Measurements from ENCODE around the gene CHRNA4.
"Not testable (repeated sequence)": the region's sequence is repeated elsewhere in the genome, so short reads cannot be mapped to it uniquely, and the experiment has no call there.

The CHRNA4 gene

DNA sequence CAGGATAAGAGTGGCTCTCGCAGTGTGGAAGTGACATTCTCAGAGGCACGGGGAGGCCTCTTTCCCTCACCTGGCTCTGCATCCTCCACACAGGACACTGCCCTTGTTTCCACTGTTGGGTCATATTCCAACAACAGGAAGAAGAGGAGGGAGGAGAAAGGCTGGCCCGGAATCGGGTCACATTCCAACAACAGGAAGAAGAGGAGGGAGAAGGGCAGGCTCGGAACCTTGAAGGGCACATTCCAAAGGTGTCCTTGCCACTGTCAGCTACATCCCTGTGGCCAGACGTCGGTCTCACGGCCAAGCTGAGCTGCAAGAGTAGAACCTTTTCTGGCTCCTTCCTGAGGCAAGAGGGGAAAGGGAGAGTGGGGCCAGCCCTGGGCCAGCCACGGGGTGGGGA lies 25.4 kb downstream of the CHRNA4 start:
- no peaks in the 10 kb centered on the region for H3K4me1 Mint-ChIP-seq
- H3K4me3 Mint-ChIP-seq = no peak overlapping the region
- DNase-seq = no peak
- ATAC-seq (replicated peaks) = no peak
- H3K36me3 Mint-ChIP-seq = peaks cover 3 to 8% of the 10 kb centered on the region in 2 donors
- H3K27me3 Mint-ChIP-seq = peaks cover 37 to 43% of the 10 kb centered on the region in 2 donors
- peaks cover 8 to 9% of the 10 kb centered on the region in 2 donors for H3K9me3 Mint-ChIP-seq
- no peak overlapping the region for H3K27ac Mint-ChIP-seq

DNA sequence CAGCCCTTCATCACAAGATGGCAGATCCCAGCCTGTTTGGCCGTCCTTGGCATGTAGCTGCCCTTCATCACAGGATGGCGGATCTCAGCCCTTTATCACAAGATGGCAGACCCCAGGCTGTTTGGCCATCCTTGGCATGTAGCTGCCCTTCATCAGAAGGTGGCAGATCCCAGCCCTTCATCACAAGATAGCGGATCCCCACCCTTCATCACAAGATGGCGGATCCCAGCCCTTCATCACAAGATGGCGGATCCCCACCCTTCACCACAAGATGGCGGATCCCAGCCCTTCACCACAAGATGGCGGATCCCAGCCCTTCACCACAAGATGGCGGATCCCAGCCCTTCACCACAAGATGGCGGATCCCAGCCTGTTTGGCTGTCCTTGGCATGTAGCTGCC lies 26.1 kb downstream of the CHRNA4 start:
- not testable (repeated sequence) for H3K4me1 Mint-ChIP-seq; H3K36me3 Mint-ChIP-seq; H3K27ac Mint-ChIP-seq; DNase-seq; H3K9me3 Mint-ChIP-seq; H3K4me3 Mint-ChIP-seq; ATAC-seq (replicated peaks)
- peaks cover 37 to 43% of the 10 kb centered on the region in 2 donors for H3K27me3 Mint-ChIP-seq

DNA sequence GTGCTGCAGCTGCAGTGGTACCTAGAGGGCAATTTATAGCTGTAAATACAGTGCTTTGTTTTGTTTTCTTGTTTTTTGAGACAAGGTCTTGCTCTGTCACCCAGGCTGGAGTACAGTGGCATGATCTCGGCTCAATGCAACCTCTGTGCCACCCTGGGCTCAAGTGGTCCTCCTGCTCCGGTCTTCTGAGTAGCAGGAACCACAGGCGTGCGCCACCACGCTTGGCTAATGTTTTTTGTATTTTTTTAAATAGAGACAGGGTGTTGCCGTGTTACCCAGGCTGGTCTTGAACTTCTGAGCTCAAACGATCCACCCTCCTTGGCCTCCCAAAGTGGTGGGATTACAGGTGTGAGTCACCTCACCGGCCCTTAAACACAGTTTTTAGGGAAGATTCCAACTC lies 26.8 kb downstream of the CHRNA4 start:
- peaks cover 37 to 49% of the 10 kb centered on the region in 2 donors for H3K27me3 Mint-ChIP-seq
- H3K36me3 Mint-ChIP-seq = peaks cover 3 to 8% of the 10 kb centered on the region in 2 donors
- H3K4me3 Mint-ChIP-seq = no peak overlapping the region
- peaks cover 8 to 9% of the 10 kb centered on the region in 2 donors for H3K9me3 Mint-ChIP-seq
- no peak for DNase-seq
- no peak for ATAC-seq (replicated peaks)
- no peak overlapping the region for H3K27ac Mint-ChIP-seq
- H3K4me1 Mint-ChIP-seq = no peaks in the 10 kb centered on the region

DNA sequence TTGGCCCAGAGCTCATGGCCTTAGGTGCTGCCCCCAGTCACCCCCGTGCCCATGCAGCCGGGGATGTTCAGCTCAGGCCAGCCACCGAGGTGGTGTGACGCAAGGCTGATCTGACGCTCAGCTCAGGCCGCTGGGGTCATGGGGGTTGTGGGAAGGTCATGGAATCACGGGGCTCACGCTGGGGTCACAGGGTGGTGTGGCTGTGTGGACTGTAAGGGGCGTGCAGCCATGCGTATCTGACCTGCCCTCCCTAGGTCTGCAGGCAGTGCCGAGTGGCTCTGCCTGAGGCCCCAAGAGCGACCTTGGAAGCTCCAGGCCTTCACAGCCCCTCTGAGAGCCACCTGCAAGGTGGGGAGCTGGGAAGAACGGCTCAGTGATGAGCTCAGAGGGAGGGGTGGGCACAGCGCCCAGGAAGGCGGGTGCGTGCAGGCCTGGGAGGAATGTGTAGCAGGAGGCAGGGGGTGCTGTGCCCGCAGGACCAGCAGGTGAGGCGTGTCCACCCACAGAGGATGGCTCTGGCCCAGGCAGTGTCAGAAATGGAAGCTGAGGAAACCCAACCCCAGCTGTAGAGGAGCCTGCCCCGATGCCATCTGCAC lies 27.8 kb downstream of the CHRNA4 start:
- Mint-ChIP-seq H3K9me3 (peaks cover 8 to 9% of the 10 kb centered on the region in 2 donors), H3K27ac (no peak overlapping the region), H3K4me3 (no peak overlapping the region), H3K4me1 (no peaks in the 10 kb centered on the region), H3K36me3 (peaks cover 3 to 8% of the 10 kb centered on the region in 2 donors), H3K27me3 (peaks cover 32 to 48% of the 10 kb centered on the region in 2 donors)
- ATAC-seq (replicated peaks) (no peak), DNase-seq (no peak)

DNA sequence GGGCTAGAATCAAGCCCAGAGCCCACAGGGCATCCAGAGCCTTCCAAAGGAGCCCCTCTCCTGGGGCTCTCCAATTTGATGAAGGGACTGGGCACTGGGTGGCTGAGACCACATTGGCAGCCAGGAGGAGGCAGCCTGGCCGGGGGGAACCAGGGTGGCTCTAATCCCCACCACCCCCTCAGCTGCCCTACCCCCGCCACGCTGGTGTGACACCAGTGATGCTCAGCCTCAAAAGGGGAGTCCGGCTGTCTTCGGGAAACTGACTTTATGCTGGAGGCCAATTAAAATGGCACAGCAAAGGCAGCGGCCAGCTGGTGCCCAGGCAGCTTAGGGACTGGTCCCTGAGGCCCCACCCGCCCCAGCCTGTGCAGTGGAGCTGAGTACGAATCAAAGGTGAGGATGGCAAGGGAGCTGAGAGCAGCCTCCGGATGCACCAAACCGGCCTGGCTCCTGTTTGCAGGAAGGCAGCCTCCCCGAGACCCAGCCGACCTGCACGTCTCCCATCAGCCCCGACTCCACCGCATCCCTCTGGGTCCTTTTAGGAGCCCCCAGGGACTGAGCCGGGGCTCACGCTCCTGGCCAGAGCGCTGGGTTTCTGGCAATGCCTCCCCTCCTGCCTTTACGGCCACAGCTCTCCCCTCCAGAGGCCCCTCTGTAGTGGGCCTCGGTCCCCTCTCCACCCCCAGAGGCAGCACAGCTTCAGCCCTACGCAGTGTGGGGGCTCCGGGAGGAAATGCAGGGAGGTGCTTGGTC lies 28.5 kb downstream of the CHRNA4 start:
- Mint-ChIP-seq H3K27me3 (peaks cover 27 to 43% of the 10 kb centered on the region in 2 donors), H3K36me3 (peaks cover 3 to 8% of the 10 kb centered on the region in 2 donors), H3K4me1 (no peaks in the 10 kb centered on the region), H3K27ac (no peak overlapping the region), H3K9me3 (peaks cover 8% of the 10 kb centered on the region in 2 donors), H3K4me3 (no peak overlapping the region)
- DNase-seq (no peak), ATAC-seq (replicated peaks) (no peak)

DNA sequence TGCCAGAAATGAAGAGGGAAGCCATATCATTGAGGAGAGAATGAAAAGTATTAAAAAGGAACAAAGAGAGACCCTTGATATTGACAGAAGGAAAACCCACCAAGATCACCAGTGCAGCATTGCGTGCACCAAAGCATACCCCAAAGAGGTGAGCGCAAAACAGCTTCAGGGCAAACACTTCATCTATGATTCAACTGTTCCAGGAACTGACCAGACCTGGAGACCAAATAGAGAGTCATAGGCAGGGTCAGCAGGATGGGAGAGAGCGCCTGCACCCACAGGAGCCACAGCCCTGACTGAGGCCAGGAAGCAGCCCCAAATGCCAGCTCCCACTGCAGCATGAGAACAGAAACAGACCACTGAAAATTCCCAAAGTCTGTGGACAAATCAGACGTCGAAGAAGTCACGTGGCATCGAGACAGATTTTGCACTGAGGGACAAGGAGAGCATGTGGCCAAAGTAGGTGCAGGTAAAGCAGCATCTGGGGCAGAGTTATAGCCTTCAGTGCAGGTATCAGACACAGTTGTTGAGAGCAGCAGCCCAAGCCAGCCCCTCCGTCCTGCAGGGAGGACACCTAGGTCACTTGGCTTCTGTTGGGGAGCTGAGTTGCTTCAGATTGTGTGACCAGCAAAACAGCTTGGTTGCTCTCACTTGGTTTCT lies 29.3 kb downstream of the CHRNA4 start:
- Mint-ChIP-seq H3K36me3 (peaks cover 3 to 8% of the 10 kb centered on the region in 2 donors), H3K27ac (no peak overlapping the region), H3K4me1 (peaks cover 0 to 4% of the 10 kb centered on the region in 2 donors), H3K27me3 (peaks cover 25 to 37% of the 10 kb centered on the region in 2 donors), H3K9me3 (peaks cover 8 to 12% of the 10 kb centered on the region in 2 donors), H3K4me3 (no peak overlapping the region)
- DNase-seq (no peak), ATAC-seq (replicated peaks) (no peak)

DNA sequence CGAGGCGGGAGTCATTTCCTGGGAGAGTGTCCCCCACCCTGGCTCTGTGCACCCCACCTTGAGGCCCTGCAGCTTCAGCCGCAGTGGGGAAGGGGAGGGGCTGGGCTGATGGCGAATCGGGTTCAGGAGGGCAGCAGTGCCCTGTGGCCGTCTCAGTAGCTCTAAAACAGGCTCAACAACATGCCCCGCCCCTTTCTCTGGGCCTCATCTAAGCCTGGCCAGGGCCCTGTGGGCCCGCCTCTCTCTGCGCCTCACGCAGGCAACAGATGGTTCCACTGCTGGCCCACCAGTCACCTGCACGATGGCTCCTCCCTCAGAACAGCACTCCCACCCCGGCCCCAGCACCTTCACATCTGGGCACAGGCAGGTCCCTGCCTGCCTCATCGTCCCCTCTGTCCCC lies 30.2 kb downstream of the CHRNA4 start:
- H3K4me3 Mint-ChIP-seq = no peak overlapping the region
- H3K4me1 Mint-ChIP-seq = peaks cover 5 to 10% of the 10 kb centered on the region in 2 donors
- ATAC-seq (replicated peaks) (no peak), DNase-seq (no peak)
- H3K27me3 Mint-ChIP-seq = peaks cover 19 to 29% of the 10 kb centered on the region in 2 donors
- peaks cover 3 to 8% of the 10 kb centered on the region in 2 donors for H3K36me3 Mint-ChIP-seq
- H3K27ac Mint-ChIP-seq = no peak overlapping the region
- H3K9me3 Mint-ChIP-seq = peaks cover 8 to 12% of the 10 kb centered on the region in 2 donors

DNA sequence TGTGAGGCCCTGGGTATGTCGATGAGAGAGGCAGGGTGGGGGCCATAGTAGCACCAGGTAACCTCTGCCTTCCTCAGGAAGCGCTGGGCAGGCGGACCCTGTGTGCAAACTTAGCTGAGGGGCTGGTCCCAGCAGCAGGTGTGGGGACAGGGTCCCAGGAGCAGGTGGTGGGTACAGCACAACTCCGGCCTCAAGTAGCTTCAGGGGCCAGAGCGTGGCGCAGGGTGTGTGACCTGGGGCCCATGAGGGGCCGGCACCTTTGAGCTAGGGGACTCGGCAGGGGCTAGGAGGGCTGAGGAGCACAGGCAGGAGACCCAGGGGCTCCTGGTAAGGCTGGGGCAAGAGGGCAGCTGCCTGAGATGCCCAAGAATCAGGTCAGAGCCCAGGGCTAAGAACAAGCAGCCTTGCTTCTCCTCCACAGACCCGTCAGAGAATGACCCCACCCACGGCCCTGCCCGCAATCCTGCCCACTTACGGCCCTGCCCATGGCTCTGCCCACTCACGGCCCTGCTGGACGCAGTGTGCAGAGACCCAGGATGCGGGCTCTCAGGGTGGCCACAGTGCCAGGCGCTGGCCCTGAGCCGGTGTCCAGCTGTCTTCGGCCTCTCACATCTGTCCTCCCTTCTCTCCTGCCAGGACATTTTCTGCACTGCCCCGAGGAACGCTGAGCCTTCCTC lies 30.9 kb downstream of the CHRNA4 start:
- Mint-ChIP-seq H3K36me3 (peaks cover 3 to 8% of the 10 kb centered on the region in 2 donors), H3K4me1 (peaks cover 5 to 11% of the 10 kb centered on the region in 2 donors), H3K27me3 (peaks cover 12 to 22% of the 10 kb centered on the region in 2 donors), H3K4me3 (no peak overlapping the region), H3K27ac (no peak overlapping the region), H3K9me3 (peaks cover 8 to 12% of the 10 kb centered on the region in 2 donors)
- ATAC-seq (replicated peaks) (no peak), DNase-seq (no peak)

DNA sequence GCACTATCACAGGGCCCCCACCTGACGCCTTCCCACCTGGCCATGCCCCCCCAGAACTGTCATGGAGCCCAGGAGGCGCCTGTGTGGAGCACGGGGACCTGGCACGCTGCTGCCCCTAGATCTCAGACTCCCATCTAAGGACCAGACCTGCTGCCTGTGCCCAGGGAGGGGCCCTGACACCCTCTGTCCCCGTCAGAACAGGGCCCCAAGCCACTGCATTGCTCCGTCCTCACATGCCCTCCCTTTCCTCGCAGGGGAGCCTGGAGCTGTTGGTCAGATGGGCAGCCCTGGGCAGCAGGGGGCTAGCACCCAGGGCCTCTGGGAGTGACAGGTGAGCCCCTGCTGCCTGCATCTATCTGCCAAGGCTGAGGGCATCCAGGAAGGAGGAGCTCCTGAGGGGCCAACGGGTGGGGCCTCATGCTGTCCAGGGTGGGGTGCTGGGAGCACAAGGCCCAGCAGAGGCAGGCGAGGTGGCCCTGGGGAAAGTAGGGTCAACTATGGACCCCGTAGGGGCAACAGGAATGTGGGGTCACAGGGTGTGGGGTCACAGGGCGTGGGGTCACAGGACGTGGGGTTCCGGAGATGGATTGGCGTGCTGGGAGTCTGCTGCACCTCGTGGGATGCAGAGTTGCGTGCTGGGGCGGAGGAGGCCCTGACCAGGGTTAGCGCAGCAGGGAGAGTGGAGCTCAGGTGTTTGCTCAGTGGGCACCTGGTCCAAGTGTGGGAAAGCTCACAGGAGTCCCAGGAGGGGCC lies 31.6 kb downstream of the CHRNA4 start:
- H3K27me3 Mint-ChIP-seq = peaks cover 7 to 18% of the 10 kb centered on the region in 2 donors
- ATAC-seq (replicated peaks) (no peak), DNase-seq (no peak)
- H3K4me1 Mint-ChIP-seq = peaks cover 5 to 11% of the 10 kb centered on the region in 2 donors
- H3K9me3 Mint-ChIP-seq = peaks cover 8 to 12% of the 10 kb centered on the region in 2 donors
- no peak overlapping the region for H3K4me3 Mint-ChIP-seq
- H3K27ac Mint-ChIP-seq = no peak overlapping the region
- peaks cover 3 to 8% of the 10 kb centered on the region in 2 donors for H3K36me3 Mint-ChIP-seq

DNA sequence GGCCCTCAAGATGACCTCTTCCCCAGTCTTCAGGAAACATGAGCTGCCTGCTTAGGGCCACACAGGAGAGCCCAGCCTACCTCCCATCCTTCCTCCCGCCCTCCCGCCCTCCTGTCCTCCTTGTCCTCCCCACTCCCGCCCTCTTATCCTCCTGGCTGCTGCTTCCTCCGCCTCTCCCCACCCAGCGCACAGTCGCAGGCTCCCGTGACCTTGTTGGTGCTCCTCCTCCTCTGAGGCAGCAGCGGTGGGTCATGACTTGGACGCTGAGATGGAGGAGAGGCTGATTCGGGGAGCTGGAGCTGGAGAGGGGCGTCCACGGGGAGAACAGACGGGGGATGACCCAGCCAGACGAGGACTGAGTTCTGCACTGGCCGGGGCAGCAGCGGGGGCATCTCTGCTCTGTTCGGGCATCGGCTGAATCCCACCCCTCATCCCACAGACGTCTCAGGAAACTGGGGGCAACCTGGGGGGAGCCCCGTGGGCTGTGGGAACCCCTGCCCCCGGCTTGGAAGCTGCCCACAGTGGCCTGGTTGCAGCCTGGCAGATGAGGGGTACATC lies 32.4 kb downstream of the CHRNA4 start:
- DNase-seq (no peak), ATAC-seq (replicated peaks) (no peak)
- Mint-ChIP-seq H3K4me3 (no peak overlapping the region), H3K9me3 (peaks cover 8 to 12% of the 10 kb centered on the region in 2 donors), H3K4me1 (peaks cover 5 to 11% of the 10 kb centered on the region in 2 donors), H3K27me3 (peaks cover 7 to 23% of the 10 kb centered on the region in 2 donors), H3K36me3 (peaks cover 3 to 8% of the 10 kb centered on the region in 2 donors), H3K27ac (no peak overlapping the region)

DNA sequence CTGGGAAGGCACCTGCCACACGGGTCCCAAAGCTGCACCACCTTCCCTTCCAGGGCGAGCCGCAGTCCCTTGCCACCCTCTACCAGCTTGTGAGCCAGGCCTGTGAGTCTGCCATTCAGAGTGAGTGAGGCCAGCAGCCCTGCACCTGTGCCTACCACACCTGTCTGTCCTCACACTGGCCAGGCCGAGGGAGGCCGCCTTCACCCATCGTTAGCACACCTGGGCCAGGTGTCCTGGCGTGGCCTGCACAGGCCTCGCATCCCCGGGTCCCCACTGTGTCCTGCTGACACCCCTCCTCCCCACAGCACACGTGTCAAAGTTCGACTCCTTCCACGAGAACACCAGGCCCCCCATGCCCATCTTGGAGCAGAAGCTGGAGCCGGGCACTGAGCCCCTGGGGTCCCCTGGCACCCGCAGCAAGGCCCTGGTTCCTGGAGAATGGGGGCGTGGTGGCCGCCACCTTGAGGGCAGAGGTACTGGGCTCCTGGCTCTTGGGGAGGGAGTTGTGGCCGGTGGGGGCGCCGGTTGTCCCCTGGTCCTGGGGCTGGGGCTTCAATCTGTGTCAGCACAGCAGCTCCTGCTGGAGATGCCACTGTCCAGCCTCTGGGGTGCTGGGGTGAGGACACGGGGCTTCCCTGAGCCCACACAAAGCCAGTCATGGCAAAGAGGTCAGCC lies 33.0 kb downstream of the CHRNA4 start:
- H3K27ac Mint-ChIP-seq = no peak overlapping the region
- H3K36me3 Mint-ChIP-seq = peaks cover 3 to 8% of the 10 kb centered on the region in 2 donors
- H3K9me3 Mint-ChIP-seq = peaks cover 8 to 12% of the 10 kb centered on the region in 2 donors
- H3K4me3 Mint-ChIP-seq = no peak overlapping the region
- DNase-seq = no peak
- H3K4me1 Mint-ChIP-seq = peaks cover 5 to 11% of the 10 kb centered on the region in 2 donors
- ATAC-seq (replicated peaks) = no peak
- peaks cover 3 to 24% of the 10 kb centered on the region in 2 donors for H3K27me3 Mint-ChIP-seq

DNA sequence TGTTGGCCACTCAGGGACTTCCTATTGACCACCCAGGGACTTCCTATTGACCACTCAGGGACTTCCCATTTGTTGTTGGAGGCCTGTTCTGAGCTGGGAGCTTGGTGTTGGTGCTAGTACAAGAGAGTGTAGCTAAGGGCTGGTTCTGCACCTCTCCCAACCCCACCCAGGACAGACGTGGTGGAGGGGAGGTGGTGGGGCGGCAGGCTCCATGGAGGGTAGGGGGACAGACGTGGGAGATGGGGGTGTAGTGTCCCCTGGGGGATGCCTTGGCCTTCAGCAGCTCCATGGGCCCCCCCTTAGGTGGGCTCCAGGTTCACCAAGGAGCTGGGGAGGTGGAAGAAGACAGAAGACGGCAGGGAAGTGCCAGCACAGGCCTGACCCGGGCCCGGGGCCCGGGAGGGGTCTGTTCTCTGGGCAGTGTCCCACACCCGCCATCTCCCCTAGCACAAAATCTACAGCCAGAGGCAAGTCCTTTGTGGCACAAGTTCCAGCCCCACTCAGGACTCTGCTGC lies 33.9 kb downstream of the CHRNA4 start:
- H3K4me3 Mint-ChIP-seq = no peak overlapping the region
- H3K4me1 Mint-ChIP-seq = peaks cover 5 to 11% of the 10 kb centered on the region in 2 donors
- peak overlapping the region; percentile 67 for H3K27ac Mint-ChIP-seq
- peak in 1 of 2 donors; percentile 29 for ATAC-seq (replicated peaks)
- peaks cover 0 to 31% of the 10 kb centered on the region in 2 donors for H3K27me3 Mint-ChIP-seq
- H3K36me3 Mint-ChIP-seq = peaks cover 3 to 8% of the 10 kb centered on the region in 2 donors
- no peak for DNase-seq
- H3K9me3 Mint-ChIP-seq = peaks cover 8 to 12% of the 10 kb centered on the region in 2 donors
